HepG2 (cell line): Measurements from ENCODE around the gene TM9SF3. TPM values are rescaled to one million over a fixed set of nuclear protein-coding genes. Genes with fewer than 3 reads are reported as not detected.

Experiments
- ATAC-seq: fragments of 200-7000 bp; cut with Tn5 transposase; 3 replicates; pipeline ENCODE4 v1.9.1; 2020; ENCODE audit warnings: mild to moderate bottlenecking, moderate library complexity
- BruUV-seq: library from RNA; stranded (reverse); fragments of 400-500 nt; replicated peaks from 2 replicates; lab custom pipeline; 2021; lab: Mats Ljungman, UMichigan
- CTCF ChIA-PET: fragments of 300-600 bp; formaldehyde crosslinking; extraction: SDS; loops from one replicate; lab custom pipeline; 2021; ENCODE audit warnings: low total read pairs, inconsistent platforms, low intra/inter-chr PET ratio; lab: Yijun Ruan, JAX
- POLR2A ChIA-PET: fragments of 350-600 bp; sonication (Branson Sonifier 250); formaldehyde crosslinking; loops from one replicate; lab custom pipeline; 2020; ENCODE audit warnings: antibody characterized with exemption, inconsistent platforms; lab: Yijun Ruan, JAX
- DNase-seq: peaks from one replicate; pipeline ENCODE4 v3.0.0-alpha.2; 2015; ENCODE audit warnings: low spot score
- FAIRE-seq: peaks from 3 replicates; lab custom pipeline; 2011; peaks lifted over from hg19 to GRCh38; lab: Jason Lieb, UNC
- H2AFZ ChIP-seq: one replicate; pipeline ENCODE4 v1.6.1; 2011; ENCODE audit warnings: low read length, inconsistent platforms
- H3K27ac ChIP-seq: fragments of 300-600 bp; 3 replicates; pipeline ENCODE4 v1.8.0; 2011; ENCODE audit warnings: mixed run types, mild to moderate bottlenecking, mixed read lengths, low read length, inconsistent platforms; ENCODE audit not compliant: insufficient read depth; ENCODE audit errors: extremely low read length
- H3K27me3 ChIP-seq, 2 experiments: fragments of 200-600 bp in 1 of 2; 2 replicates in 1 of 2; 3 replicates in 1 of 2; pipeline versions ENCODE4 v1.6.0 to v1.8.0; 2011; ENCODE audit warnings: low read length in 2 of 2, mild to moderate bottlenecking in 2 of 2, moderate library complexity in 2 of 2, inconsistent platforms in 1 of 2; ENCODE audit not compliant: insufficient read depth in 2 of 2, control insufficient read depth in 1 of 2
- H3K36me3 ChIP-seq, 2 experiments: fragments of 200-600 bp in 1 of 2; replicated peaks in 1 of 2; 2 replicates in 1 of 2; 3 replicates in 1 of 2; pipeline versions ENCODE4 v1.5.1 to v1.8.0; 2011; ENCODE audit warnings: low read length in 2 of 2, inconsistent platforms in 1 of 2; ENCODE audit not compliant: insufficient read depth in 2 of 2, control insufficient read depth in 1 of 2
- H3K4me1 ChIP-seq: 2 replicates; pipeline ENCODE4 v1.5.1; 2012; ENCODE audit warnings: low read length, inconsistent platforms; ENCODE audit not compliant: insufficient read depth
- H3K4me2 ChIP-seq: 2 replicates; pipeline ENCODE4 v1.6.0; 2011; ENCODE audit warnings: low read depth, low read length, inconsistent platforms
- H3K4me3 ChIP-seq, 3 experiments: fragments of 200-600 bp in 1 of 3; sonication (generic), shearing (Covaris generic) in 1 of 3; replicated peaks in 1 of 3; 2 replicates each; pipeline ENCODE4 v1.5.1; 2011 to 2016; ENCODE audit warnings: low read length in 3 of 3, inconsistent platforms in 2 of 3, low read depth in 2 of 3, mild to moderate bottlenecking in 2 of 3, control low read depth in 1 of 3, mixed read lengths in 1 of 3; ENCODE audit not compliant: insufficient read depth in 1 of 3
- H3K79me2 ChIP-seq: one replicate; pipeline ENCODE4 v1.6.1; 2011; ENCODE audit warnings: low read length, inconsistent platforms; ENCODE audit not compliant: insufficient read depth
- H3K9ac ChIP-seq: 2 replicates; pipeline ENCODE4 v1.6.0; 2011; ENCODE audit warnings: mild to moderate bottlenecking, low read depth, low read length, inconsistent platforms; ENCODE audit not compliant: insufficient read depth
- H3K9me3 ChIP-seq: 2 replicates; pipeline ENCODE4 v1.5.1; 2012; ENCODE audit warnings: mild to moderate bottlenecking, low read length
- H4K20me1 ChIP-seq: 2 replicates; pipeline ENCODE4 v1.6.0; 2011; ENCODE audit warnings: inconsistent platforms, mild to moderate bottlenecking, low read length, moderate library complexity; ENCODE audit not compliant: insufficient read depth
- AGO1 ChIP-seq: fragments of 200-400 bp; formaldehyde crosslinking; IDR thresholded peaks from 2 replicates; pipeline ENCODE4 v1.6.1; 2017; ENCODE audit warnings: mild to moderate bottlenecking, low read depth, low read length, moderate library complexity; ENCODE audit not compliant: poor library complexity, severe bottlenecking
- CBFB ChIP-seq: sonication (generic); formaldehyde crosslinking; IDR thresholded peaks from 2 replicates; pipeline ENCODE4 v1.4.0; 2020; ENCODE audit warnings: missing genetic modification reagents
- CHD4 ChIP-seq: fragments of 200-600 bp; sonication (generic); IDR thresholded peaks from 2 replicates; pipeline ENCODE4 v1.7.0; 2017; ENCODE audit warnings: mild to moderate bottlenecking, low read length, borderline replicate concordance
- RFXAP ChIP-seq: sonication (generic); formaldehyde crosslinking; IDR thresholded peaks from 2 replicates; pipeline ENCODE4 v1.4.0; 2020; ENCODE audit warnings: missing genetic modification reagents, borderline replicate concordance
- SIN3A ChIP-seq: IDR thresholded peaks from 2 replicates; pipeline ENCODE4 v1.6.1; 2011; ENCODE audit warnings: low read depth, mild to moderate bottlenecking, control low read depth, low read length, borderline replicate concordance
- TAF15 ChIP-seq: fragments of 200-400 bp; formaldehyde crosslinking; IDR thresholded peaks from one replicate; pipeline ENCODE4 v1.6.1; 2018; ENCODE audit warnings: mild to moderate bottlenecking, low read depth, low read length; ENCODE audit not compliant: poor library complexity, severe bottlenecking
- TBP ChIP-seq: sonication (generic); formaldehyde crosslinking; IDR thresholded peaks from 2 replicates; pipeline ENCODE4 v1.5.0; 2020; ENCODE audit warnings: missing genetic modification reagents
- ZC3H4 ChIP-seq: sonication (generic); formaldehyde crosslinking; IDR thresholded peaks from 2 replicates; pipeline ENCODE4 v1.4.0; 2020; ENCODE audit warnings: missing genetic modification reagents, borderline replicate concordance
- ZNF143 ChIP-seq: sonication (generic); formaldehyde crosslinking; IDR thresholded peaks from 2 replicates; pipeline ENCODE4 v1.4.0; 2020; ENCODE audit warnings: missing genetic modification reagents
- ZNF367 ChIP-seq: sonication (generic); formaldehyde crosslinking; IDR thresholded peaks from 2 replicates; pipeline ENCODE4 v1.4.0; 2020; ENCODE audit warnings: missing genetic modification reagents, borderline replicate concordance
- ZNF709 ChIP-seq: sonication (generic); formaldehyde crosslinking; IDR thresholded peaks from 2 replicates; pipeline ENCODE4 v1.5.0; 2020; ENCODE audit warnings: mild to moderate bottlenecking, missing genetic modification reagents
- WGBS: methylation state at CpG from one replicate; pipeline ENCODE4 v1.1.6; 2017; ENCODE audit warnings: low lambda C conversion rate; 5-methylcytosine and 5-hydroxymethylcytosine counted together
- in situ Hi-C: cut with HindIII; loops from 2 replicates; pipeline ENCODE4 v1.10.0; 2017; ENCODE audit warnings: low pct_unique_long_range_greater_than_20kb; ENCODE audit not compliant: extremely low pct_ligation_motif_present
- intact Hi-C: fragments of 100-400 bp; cut with micrococcal nuclease; formaldehyde crosslinking; loops from one replicate; pipeline ENCODE4 v1.10.0; 2022; ENCODE audit not compliant: unreplicated experiment
- polyA plus RNA-seq, 8 experiments: library from polyadenylated mRNA; depleted of rRNA in 3 of 8; stranded (reverse) in 7 of 8; unstranded in 1 of 8; fragments of >200 nt; fragmentation: Illumina TruSeq in 4 of 8; extraction: Trizol in 4 of 8; gene quantifications; 2 replicates each; pipeline versions ENCODE4 v1.2.1 to v1.2.3, GENCODE V29; 2011 to 2016; ENCODE audit warnings: low read depth in 4 of 8, missing spikeins in 1 of 8, mixed read lengths in 1 of 8; ENCODE audit not compliant: insufficient read depth in 1 of 8
- total RNA-seq, 5 experiments: library from RNA; depleted of rRNA; stranded (reverse); fragments of >200 nt; fragmentation: Illumina TruSeq; extraction: Trizol; gene quantifications; 2 replicates each; pipeline ENCODE4 v1.2.3, GENCODE V29; 2016; ENCODE audit warnings: low read depth in 1 of 5
- TF ChIP-seq, protein P1 (sequence below): IDR thresholded peaks from 2 replicates; pipeline ENCODE4 v1.6.1; 2012; ENCODE audit warnings: inconsistent platforms

Gene TM9SF3
- total and polyA plus RNA-seq, 2 of the 13 experiments (the other 11 are each of a cell fraction or from before 2014, with no cell fraction given) = 43.8 to 120 TPM

DNA sequence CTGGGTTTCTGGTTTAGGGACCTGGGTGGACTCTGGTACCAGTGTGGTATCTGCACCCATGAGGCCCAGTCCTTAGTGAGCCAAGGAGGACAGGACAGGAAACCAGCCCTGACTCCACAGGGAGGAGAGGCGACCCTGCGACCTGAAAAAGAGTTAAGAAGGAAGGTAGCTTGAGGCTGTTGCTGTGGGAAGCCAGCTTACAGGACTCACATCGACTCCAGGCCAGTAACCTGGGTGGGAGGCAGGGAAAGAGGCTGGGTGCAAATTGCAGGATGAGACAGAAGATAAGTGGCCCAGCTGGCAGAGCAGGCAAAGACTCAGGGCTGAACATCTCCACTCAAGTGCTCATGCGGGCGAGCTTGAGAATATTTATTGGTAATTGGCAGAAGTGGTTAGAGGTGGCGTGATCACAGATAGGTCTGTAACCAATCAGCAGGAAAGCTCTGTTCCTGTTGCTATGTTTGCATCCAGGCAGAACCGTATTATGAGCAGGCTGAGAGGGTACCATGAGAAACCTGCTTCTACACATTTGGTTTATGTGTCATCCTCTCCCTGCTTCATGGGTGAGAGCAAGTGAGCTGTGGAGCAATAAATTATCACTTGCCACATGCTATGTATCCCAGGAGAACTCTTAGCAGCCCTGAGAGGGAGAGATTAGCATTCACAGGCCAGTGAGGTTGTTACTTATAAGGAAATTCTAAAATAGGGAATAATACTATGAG is 84.1 kb downstream of the TM9SF3 start:
- ATAC-seq (no peak), DNase-seq (no peak), FAIRE-seq (no peak)
- H3K4me3 ChIP-seq = no peak overlapping the region
- no peak overlapping the region for H2AFZ ChIP-seq
- no TSS peak for BruUV-seq
- no peaks in the 10 kb centered on the region for H3K79me2 ChIP-seq
- POLR2A ChIA-PET = no interaction called here
- in situ Hi-C loops (no loop called here), intact Hi-C loops (no loop called here)
- H3K27me3 ChIP-seq = peaks cover 4 to 8% of the 10 kb centered on the region in 2 experiments; a peak in 2 of 5 replicates
- H3K4me1 ChIP-seq = peaks cover 37% of the 10 kb centered on the region
- WGBS = 52% methylated on average over 6 of the region's 7 CpGs
- TF ChIP-seq ZNF709 = no peak
- TF ChIP-seq CBFB = no peak
- no peak for TF ChIP-seq TBP (CRISPR knock-in tag)
- TF ChIP-seq AGO1 = no peak
- no peak for TF ChIP-seq TAF15
- no peak for TF ChIP-seq ZNF143 (CRISPR knock-in tag)
- no peak for TF ChIP-seq ZNF367 (CRISPR knock-in tag)
- no peak for TF ChIP-seq SIN3A
- TF ChIP-seq ZC3H4 = no peak
- TF ChIP-seq RFXAP = no peak
- no peak for TF ChIP-seq CHD4
- TF ChIP-seq, protein P1, sequence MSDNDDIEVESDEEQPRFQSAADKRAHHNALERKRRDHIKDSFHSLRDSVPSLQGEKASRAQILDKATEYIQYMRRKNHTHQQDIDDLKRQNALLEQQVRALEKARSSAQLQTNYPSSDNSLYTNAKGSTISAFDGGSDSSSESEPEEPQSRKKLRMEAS = no peak
- no peaks in the 10 kb centered on the region for H3K36me3 ChIP-seq
- H3K9ac ChIP-seq = no peak overlapping the region
- CTCF ChIA-PET = no interaction called here
- H3K9me3 ChIP-seq = no peaks in the 10 kb centered on the region
- no peak overlapping the region for H3K27ac ChIP-seq
- no peak overlapping the region for H3K4me2 ChIP-seq
- no peaks in the 10 kb centered on the region for H4K20me1 ChIP-seq
